Fibroblast of mammary gland (primary cell): Measurements from ENCODE around the gene ANXA5.
A peak's percentile ranks its signal among the peaks of the same experiment; 100 is the strongest.

Source experiments
- DNase-seq: peaks from one replicate; pipeline ENCODE4 v3.0.0-alpha.2; 2010; ENCODE audit warnings: low read depth
- H3K4me3 ChIP-seq: 2 replicates; pipeline ENCODE4 v1.5.1; 2011; ENCODE audit warnings: low read depth, mild to moderate bottlenecking, low read length, moderate library complexity; ENCODE audit not compliant: control insufficient read depth
- TF ChIP-seq, protein P1 (sequence below): conservative IDR thresholded peaks from 2 replicates; pipeline ENCODE4 v1.5.1; 2011; ENCODE audit warnings: low read depth, low read length, inconsistent platforms; ENCODE audit not compliant: control insufficient read depth, insufficient read depth

ANXA5 gene

DNA sequence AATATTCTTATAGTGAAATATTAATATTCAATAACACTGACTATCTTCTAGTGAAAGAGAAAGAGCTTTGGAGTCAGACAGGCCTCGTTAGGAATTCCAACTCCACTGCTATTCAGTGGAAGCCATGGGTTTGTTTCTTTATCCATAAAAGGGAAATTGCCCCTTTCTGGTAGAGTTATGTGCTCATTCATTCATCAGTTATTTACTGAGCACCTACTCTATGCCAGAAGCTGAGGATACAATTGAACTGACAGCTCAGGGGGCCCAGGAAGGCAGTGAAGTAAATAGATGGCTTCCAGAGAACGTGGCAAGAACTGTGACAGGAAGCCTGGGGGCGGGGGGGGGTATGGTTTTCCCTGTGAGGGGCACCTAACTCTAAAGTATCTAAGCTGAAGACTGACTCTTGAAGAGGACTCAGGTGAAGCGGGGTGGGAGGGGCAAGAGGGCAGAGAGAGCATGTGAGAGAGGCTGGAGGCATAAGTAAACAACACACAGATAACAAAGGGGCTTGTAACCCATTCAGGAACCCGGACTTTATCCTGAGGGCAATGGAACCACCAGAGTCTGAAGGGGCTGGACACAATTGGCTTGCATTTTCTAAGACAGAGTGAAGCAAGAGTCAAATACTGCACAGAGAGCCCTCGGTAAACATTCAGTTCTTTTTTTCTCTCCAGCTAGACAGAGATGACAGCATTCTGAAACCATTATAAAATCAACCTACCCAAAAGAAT, 20.3 kb downstream of the ANXA5 start:
- no peak for DNase-seq
- TF ChIP-seq, protein P1, sequence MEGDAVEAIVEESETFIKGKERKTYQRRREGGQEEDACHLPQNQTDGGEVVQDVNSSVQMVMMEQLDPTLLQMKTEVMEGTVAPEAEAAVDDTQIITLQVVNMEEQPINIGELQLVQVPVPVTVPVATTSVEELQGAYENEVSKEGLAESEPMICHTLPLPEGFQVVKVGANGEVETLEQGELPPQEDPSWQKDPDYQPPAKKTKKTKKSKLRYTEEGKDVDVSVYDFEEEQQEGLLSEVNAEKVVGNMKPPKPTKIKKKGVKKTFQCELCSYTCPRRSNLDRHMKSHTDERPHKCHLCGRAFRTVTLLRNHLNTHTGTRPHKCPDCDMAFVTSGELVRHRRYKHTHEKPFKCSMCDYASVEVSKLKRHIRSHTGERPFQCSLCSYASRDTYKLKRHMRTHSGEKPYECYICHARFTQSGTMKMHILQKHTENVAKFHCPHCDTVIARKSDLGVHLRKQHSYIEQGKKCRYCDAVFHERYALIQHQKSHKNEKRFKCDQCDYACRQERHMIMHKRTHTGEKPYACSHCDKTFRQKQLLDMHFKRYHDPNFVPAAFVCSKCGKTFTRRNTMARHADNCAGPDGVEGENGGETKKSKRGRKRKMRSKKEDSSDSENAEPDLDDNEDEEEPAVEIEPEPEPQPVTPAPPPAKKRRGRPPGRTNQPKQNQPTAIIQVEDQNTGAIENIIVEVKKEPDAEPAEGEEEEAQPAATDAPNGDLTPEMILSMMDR, result no peak
- no peak overlapping the region for H3K4me3 ChIP-seq

DNA sequence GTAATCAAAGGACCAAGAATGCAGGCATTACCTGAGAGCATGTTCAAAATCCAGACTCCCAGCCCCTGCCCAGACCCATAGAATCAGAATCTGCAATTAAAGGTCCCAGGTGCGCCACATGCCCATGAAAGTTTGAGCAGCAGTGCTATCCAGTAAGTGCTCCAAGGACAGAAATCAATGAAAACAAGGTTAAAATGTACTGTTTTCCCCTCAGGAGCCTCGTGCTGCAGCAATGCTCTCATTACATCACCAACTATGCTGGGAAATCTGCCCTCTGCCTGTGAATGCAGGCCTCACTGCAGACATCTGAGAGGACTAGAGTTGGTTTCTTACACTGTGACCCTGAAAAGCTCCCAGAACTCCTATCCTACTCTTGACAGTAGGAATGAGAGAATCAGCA, 21.1 kb downstream of the ANXA5 start:
- H3K4me3 ChIP-seq, result no peak overlapping the region
- TF ChIP-seq, protein P1, result peak; percentile 24
- peak; percentile 27 for DNase-seq

DNA sequence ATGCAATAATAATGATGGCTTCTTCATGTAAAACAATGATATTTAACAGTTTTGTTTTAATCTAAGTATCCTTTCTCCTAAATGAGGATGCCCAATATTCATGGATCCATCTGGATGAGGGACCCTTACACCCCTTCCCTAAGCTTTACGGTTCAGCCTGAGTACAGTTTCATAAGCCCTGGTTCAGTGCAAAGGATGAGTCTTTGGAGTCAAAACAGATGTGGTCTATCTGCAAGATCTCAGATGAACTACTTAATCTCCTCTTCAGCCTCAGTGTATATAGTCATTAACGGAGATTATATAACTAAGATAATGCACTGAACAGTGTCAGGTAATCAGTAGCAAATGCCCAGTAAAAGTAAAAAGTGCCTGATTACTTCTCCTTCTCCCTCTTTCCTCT, 22.1 kb downstream of the ANXA5 start:
- TF ChIP-seq, protein P1, result no peak
- DNase-seq, result no peak
- no peak overlapping the region for H3K4me3 ChIP-seq

DNA sequence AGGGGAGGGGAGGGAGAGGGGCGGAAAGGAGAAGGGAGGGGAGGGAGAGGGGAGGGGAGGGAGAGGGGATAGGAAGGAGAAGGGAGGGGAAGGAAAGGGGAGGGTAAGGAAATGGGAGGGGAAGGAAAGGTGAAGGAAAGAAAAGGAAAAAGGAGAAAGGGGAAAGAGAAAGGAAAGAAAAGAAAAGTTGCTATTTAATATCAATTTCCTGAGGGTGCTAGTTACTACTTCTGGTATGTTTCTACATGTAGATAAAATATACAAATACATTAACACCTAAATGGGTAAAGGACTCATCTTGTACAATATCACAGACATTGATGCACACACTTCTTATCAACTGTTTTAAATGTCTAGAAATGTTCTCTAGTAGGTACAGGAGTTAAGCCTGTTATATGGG, 22.6 kb downstream of the ANXA5 start:
- no peak for DNase-seq
- TF ChIP-seq, protein P1, result no peak
- no peak overlapping the region for H3K4me3 ChIP-seq

DNA sequence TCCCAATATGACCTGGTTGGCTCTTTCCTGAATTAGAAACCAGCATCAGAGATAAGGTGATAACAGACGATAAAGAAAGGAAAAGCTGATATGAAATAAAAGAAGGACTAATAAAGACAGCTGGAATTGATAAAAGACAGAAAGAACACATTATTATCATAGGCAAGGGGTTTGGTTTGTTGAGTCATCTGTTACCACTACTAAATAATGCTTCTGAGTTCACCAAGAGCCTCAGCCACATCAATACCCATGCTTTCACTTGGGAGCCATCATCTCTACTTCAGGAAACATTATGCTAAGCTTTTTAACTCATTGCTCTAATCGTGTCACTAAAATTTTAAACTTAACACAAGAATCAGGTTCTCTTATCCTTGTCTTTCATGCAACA, 27.6 kb downstream of the ANXA5 start:
- no peak overlapping the region for H3K4me3 ChIP-seq
- TF ChIP-seq, protein P1, result no peak
- DNase-seq, result peak; percentile 93

DNA sequence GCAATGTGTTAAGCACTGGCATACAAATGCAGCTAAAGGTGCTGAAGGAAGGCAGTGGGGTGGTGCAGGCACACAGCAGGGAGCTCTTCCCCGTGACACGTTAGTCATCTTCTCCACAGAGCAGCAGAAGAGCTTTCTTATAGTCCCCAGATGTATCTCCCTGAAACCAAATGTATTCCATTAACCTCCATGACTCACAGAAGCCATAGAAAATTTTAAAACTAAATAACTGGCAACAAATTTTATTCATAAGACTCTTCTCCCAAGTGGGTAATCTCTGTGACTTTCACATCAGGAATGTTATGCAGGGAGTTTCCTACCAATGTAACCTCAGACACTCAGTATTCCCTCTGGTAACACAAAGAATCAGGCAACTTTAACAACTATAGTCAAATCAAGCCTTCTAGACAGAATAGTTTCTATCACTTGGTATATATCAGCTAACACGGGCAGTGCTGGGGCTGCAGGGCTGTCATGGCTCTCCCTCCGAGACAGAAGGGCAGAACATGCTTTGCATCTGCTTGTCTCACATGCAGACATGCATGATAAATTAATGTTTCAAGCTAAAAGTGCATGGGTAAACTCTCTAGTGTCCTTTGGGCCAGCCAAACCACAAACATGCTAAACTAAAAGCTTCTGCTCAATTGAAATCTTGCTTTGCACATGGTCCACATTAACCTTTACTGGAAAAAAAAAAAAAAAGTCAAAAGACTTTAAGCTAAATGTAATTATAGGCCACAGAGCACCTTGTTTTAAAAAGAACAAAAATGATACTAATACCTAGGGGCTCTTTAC, 28.2 kb downstream of the ANXA5 start:
- TF ChIP-seq, protein P1, result no peak
- DNase-seq, result peak; percentile 100
- no peak overlapping the region for H3K4me3 ChIP-seq
